ENCODE measurements around the gene ZNF839. TPM values are rescaled to one million over a fixed set of nuclear protein-coding genes. Genes with fewer than 3 reads are reported as not detected.

Gene ZNF839
- total RNA-seq, 1 experiment from 2014 or later: 15.1 TPM

- no peak for TF ChIP-seq JUN (CRISPR knock-in tag; IDR thresholded peaks at IDR 0.05)
Measured at GRCh38 chr14:102352213-102352612, 32.7 kb downstream of the ZNF839 start (continued).

DNA sequence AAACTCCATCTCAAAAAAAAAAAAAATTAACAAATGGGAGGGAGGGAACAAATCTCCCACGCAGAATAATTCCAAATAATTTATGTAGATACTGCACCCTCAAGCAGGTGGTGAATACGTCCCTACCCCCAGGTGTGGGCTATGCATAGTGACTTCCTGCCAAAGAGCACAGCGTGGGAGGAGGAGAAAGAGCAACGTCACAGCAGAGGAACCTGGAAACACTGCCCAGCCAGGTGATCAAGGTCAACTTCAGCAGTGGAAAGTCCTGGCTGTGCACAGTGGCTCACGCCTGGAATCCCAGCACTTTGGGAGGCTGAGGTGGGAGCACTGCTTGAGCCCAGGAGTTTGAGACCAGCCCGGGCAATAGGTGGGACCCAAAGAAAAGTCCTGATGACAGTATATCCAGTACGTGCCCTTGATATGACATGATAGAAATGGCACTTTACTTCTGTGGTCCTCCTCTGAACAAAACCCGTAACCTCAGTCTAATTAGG lies 33.6 kb downstream of the ZNF839 start:
- no peak overlapping the region for H3K27ac Mint-ChIP-seq
- no peaks in the 10 kb centered on the region for H3K4me1 Mint-ChIP-seq
- no peaks in the 10 kb centered on the region for H3K9me3 Mint-ChIP-seq
- ChIA-PET POLR2A (no interaction called here), CTCF (no interaction called here)
- no peaks in the 10 kb centered on the region for H3K27me3 Mint-ChIP-seq (ENCODE audit: low read depth)
- no peak for DNase-seq (ENCODE audit: low spot score)
- ATAC-seq: no peak
- peaks cover 32% of the 10 kb centered on the region for H3K36me3 Mint-ChIP-seq
- no peak overlapping the region for H3K4me3 Mint-ChIP-seq
- TF ChIP-seq PREB (CRISPR knock-in tag; IDR thresholded peaks at IDR 0.05; ENCODE audit: borderline replicate concordance) (no peak), ZNF138 (CRISPR knock-in tag; conservative IDR thresholded peaks at IDR 0.05) (no peak), ZNF281 (CRISPR knock-in tag; IDR thresholded peaks at IDR 0.05) (no peak), ZNF232 (CRISPR knock-in tag; IDR thresholded peaks at IDR 0.05) (no peak), USF2 (CRISPR knock-in tag; IDR thresholded peaks at IDR 0.05) (no peak), GRHL2 (CRISPR knock-in tag; IDR thresholded peaks at IDR 0.05; ENCODE audit: insufficient replicate concordance, severe bottlenecking) (no peak)
- TF ChIP-seq, protein P1, sequence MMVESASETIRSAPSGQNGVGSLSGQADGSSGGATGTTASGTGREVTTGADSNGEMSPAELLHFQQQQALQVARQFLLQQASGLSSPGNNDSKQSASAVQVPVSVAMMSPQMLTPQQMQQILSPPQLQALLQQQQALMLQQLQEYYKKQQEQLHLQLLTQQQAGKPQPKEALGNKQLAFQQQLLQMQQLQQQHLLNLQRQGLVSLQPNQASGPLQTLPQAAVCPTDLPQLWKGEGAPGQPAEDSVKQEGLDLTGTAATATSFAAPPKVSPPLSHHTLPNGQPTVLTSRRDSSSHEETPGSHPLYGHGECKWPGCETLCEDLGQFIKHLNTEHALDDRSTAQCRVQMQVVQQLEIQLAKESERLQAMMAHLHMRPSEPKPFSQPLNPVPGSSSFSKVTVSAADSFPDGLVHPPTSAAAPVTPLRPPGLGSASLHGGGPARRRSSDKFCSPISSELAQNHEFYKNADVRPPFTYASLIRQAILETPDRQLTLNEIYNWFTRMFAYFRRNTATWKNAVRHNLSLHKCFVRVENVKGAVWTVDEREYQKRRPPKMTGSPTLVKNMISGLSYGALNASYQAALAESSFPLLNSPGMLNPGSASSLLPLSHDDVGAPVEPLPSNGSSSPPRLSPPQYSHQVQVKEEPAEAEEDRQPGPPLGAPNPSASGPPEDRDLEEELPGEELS (CRISPR knock-in tag; IDR thresholded peaks at IDR 0.05): no peak

- no peaks in the 10 kb centered on the region for H3K27me3 Mint-ChIP-seq (ENCODE audit: low read depth)
- no peaks in the 10 kb centered on the region for H3K9me3 Mint-ChIP-seq
- ChIA-PET POLR2A (no interaction called here), CTCF (no interaction called here)
- TF ChIP-seq NR3C1 (CRISPR knock-in tag; conservative IDR thresholded peaks at IDR 0.05; ENCODE audit: low read depth): no peak
- TF ChIP-seq, protein P2, sequence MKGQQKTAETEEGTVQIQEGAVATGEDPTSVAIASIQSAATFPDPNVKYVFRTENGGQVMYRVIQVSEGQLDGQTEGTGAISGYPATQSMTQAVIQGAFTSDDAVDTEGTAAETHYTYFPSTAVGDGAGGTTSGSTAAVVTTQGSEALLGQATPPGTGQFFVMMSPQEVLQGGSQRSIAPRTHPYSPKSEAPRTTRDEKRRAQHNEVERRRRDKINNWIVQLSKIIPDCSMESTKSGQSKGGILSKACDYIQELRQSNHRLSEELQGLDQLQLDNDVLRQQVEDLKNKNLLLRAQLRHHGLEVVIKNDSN (CRISPR knock-in tag; IDR thresholded peaks at IDR 0.05): no peak
- TF ChIP-seq KAT7 (CRISPR knock-in tag; IDR thresholded peaks at IDR 0.05; ENCODE audit: borderline replicate concordance): no peak
- TF ChIP-seq ESRRA (CRISPR knock-in tag; IDR thresholded peaks at IDR 0.05; ENCODE audit: borderline replicate concordance): no peak
- no peak for TF ChIP-seq PREB (CRISPR knock-in tag; IDR thresholded peaks at IDR 0.05; ENCODE audit: borderline replicate concordance)
- TF ChIP-seq, protein P3, sequence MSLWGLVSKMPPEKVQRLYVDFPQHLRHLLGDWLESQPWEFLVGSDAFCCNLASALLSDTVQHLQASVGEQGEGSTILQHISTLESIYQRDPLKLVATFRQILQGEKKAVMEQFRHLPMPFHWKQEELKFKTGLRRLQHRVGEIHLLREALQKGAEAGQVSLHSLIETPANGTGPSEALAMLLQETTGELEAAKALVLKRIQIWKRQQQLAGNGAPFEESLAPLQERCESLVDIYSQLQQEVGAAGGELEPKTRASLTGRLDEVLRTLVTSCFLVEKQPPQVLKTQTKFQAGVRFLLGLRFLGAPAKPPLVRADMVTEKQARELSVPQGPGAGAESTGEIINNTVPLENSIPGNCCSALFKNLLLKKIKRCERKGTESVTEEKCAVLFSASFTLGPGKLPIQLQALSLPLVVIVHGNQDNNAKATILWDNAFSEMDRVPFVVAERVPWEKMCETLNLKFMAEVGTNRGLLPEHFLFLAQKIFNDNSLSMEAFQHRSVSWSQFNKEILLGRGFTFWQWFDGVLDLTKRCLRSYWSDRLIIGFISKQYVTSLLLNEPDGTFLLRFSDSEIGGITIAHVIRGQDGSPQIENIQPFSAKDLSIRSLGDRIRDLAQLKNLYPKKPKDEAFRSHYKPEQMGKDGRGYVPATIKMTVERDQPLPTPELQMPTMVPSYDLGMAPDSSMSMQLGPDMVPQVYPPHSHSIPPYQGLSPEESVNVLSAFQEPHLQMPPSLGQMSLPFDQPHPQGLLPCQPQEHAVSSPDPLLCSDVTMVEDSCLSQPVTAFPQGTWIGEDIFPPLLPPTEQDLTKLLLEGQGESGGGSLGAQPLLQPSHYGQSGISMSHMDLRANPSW (CRISPR knock-in tag; conservative IDR thresholded peaks at IDR 0.05; ENCODE audit: low read depth): no peak
- no peak for ATAC-seq
- no peak overlapping the region for H3K4me3 Mint-ChIP-seq
- H3K27ac Mint-ChIP-seq: no peak overlapping the region
- peaks cover 19% of the 10 kb centered on the region for H3K36me3 Mint-ChIP-seq
- H3K4me1 Mint-ChIP-seq: 0 out of 2 replicates have a peak, but pooled peaks cover 4% of the 10 kb centered on the region
- no peak for DNase-seq (ENCODE audit: low spot score)
Measured at GRCh38 chr14:102356280-102356679, 36.7 kb downstream of the ZNF839 start.

Measured in WTC11 (cell line).